ENCODE data around the gene MTX1.

DNA sequence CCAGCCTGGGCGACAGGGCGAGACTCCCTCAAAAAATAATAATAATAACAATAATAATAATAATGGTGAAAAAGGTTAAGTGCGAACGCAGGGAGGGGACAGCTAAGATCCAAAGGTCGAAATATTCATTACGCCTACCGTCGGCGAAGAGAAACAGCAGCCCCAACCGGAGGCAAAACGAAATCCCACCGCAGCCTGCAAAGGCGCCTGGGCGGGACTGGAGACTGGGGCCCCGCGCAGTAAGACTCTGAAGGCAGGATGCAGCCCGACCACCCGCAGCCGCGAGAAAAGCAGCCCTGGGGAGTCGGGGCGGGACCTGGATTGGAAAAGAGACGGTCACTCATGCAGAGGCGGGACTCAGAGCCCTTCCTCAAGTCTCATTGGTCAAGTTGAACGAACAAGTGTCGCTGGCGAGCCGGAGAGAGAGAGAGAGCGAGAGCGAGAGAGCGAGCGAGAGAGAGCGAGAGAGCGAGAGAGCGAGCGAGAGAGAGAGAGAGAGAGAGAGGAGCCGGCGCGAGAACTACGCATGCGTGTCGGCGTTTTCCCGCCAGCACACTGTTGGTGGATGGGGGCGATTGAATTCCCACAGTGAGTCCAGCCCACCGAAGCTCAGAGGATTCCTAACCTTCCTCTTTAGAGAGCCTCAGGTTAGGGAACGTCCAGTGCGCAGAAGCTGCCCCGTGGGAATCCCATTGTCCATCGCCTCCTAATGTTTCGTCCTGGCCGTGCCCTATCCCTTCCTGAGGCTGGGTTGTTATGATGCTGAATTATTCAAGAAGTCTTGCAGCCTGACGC is 36.1 kb downstream of the MTX1 start:
- TF ChIP-seq, protein P1, sequence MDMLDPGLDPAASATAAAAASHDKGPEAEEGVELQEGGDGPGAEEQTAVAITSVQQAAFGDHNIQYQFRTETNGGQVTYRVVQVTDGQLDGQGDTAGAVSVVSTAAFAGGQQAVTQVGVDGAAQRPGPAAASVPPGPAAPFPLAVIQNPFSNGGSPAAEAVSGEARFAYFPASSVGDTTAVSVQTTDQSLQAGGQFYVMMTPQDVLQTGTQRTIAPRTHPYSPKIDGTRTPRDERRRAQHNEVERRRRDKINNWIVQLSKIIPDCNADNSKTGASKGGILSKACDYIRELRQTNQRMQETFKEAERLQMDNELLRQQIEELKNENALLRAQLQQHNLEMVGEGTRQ (CRISPR knock-in tag; IDR thresholded peaks at IDR 0.05): no peak
- TF ChIP-seq SRSF9 (IDR thresholded peaks at IDR 0.05; ENCODE audit: borderline replicate concordance, low read depth, low read length) (no peak), NEUROD1 (IDR thresholded peaks at IDR 0.05; ENCODE audit: borderline replicate concordance, low read depth, low read length, partially characterized antibody) (peak; percentile 100)
- TF ChIP-seq, protein P2, sequence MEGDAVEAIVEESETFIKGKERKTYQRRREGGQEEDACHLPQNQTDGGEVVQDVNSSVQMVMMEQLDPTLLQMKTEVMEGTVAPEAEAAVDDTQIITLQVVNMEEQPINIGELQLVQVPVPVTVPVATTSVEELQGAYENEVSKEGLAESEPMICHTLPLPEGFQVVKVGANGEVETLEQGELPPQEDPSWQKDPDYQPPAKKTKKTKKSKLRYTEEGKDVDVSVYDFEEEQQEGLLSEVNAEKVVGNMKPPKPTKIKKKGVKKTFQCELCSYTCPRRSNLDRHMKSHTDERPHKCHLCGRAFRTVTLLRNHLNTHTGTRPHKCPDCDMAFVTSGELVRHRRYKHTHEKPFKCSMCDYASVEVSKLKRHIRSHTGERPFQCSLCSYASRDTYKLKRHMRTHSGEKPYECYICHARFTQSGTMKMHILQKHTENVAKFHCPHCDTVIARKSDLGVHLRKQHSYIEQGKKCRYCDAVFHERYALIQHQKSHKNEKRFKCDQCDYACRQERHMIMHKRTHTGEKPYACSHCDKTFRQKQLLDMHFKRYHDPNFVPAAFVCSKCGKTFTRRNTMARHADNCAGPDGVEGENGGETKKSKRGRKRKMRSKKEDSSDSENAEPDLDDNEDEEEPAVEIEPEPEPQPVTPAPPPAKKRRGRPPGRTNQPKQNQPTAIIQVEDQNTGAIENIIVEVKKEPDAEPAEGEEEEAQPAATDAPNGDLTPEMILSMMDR (IDR thresholded peaks at IDR 0.05 in 2 of 3, conservative IDR thresholded peaks at IDR 0.05 in 1 of 3; ENCODE audit: insufficient read depth in 2 of 3, low read depth in 1 of 3, low read length in 3 of 3): peak; percentile 40 to 70 (median 59); a peak in 5 of 6 replicates

Measured in K562 (cell line).